Measurements from ENCODE around the gene IL1RL2. TPM values are rescaled to one million over a fixed set of nuclear protein-coding genes. Genes with fewer than 3 reads are reported as not detected.

The IL1RL2 gene
- total RNA-seq, 1 experiment from 2014 or later, result not detected

- H3K27me3 ChIP-seq (replicated peaks; ENCODE audit: insufficient read depth, low read depth, low read length, poor library complexity), result peaks cover 31% of the 10 kb centered on the region
- intact Hi-C loops (cut with micrococcal nuclease; ENCODE audit: unreplicated experiment), result loop anchor here (5.0 kb wide), 2 partner anchors 50 to 190 kb away; no protein-coding TSS in a partner anchor
- POLR2A ChIA-PET (ENCODE audit: low non-redundant PET), result no interaction called here
- H3K27ac ChIP-seq (ENCODE audit: low read depth, low read length, poor library complexity, severe bottlenecking), result no peak overlapping the region
- CTCF ChIA-PET, result interaction anchor here (0.5 to 0.8 kb wide), 2 partner anchors 11 to 909 kb away, joined by 3 read pairs; no protein-coding TSS in a partner anchor
- H3K4me3 ChIP-seq (ENCODE audit: low read depth, low read length, poor library complexity, severe bottlenecking), result no peak overlapping the region
- H3K9me3 ChIP-seq (ENCODE audit: low read depth, low read length, poor library complexity, severe bottlenecking), result no peaks in the 10 kb centered on the region
- no TSS peak for BruUV-seq (replicated peaks)
- DNase-seq (ENCODE audit: low spot score), result no peak
- no peaks in the 10 kb centered on the region for H3K36me3 ChIP-seq (ENCODE audit: insufficient read depth, low read length, poor library complexity, severe bottlenecking)
- no peak for TF ChIP-seq EZH2 (IDR thresholded peaks at IDR 0.05; ENCODE audit: borderline replicate concordance, low read depth, low read length, poor library complexity, severe bottlenecking)
- TF ChIP-seq CTCF (conservative IDR thresholded peaks at IDR 0.05; ENCODE audit: low read depth, low read length), result no peak
- H3K4me1 ChIP-seq (ENCODE audit: insufficient read depth, low read length, poor library complexity, severe bottlenecking), result no peaks in the 10 kb centered on the region
Observed at GRCh38 chr2:102251849-102252203, 65.0 kb downstream of the IL1RL2 start.

GRCh38 chr2:102252236-102252635, 65.4 kb downstream of the IL1RL2 start:
- H3K36me3 ChIP-seq (ENCODE audit: insufficient read depth, low read length, poor library complexity, severe bottlenecking), result no peaks in the 10 kb centered on the region
- intact Hi-C loops (cut with micrococcal nuclease; ENCODE audit: unreplicated experiment), result loop anchor here (5.0 kb wide), 2 partner anchors 50 to 190 kb away; no protein-coding TSS in a partner anchor
- POLR2A ChIA-PET (ENCODE audit: low non-redundant PET), result no interaction called here
- H3K9me3 ChIP-seq (ENCODE audit: low read depth, low read length, poor library complexity, severe bottlenecking), result no peaks in the 10 kb centered on the region
- H3K27me3 ChIP-seq (replicated peaks; ENCODE audit: insufficient read depth, low read depth, low read length, poor library complexity), result peaks cover 31% of the 10 kb centered on the region
- CTCF ChIA-PET, result interaction anchor here (0.8 kb wide), 1 partner anchor 12 kb away, joined by 3 read pairs; no protein-coding TSS in a partner anchor
- no peak for DNase-seq (ENCODE audit: low spot score)
- TF ChIP-seq EZH2 (IDR thresholded peaks at IDR 0.05; ENCODE audit: borderline replicate concordance, low read depth, low read length, poor library complexity, severe bottlenecking) (no peak), CTCF (conservative IDR thresholded peaks at IDR 0.05; ENCODE audit: low read depth, low read length) (no peak)
- BruUV-seq (replicated peaks), result no TSS peak
- H3K4me1 ChIP-seq (ENCODE audit: insufficient read depth, low read length, poor library complexity, severe bottlenecking), result no peaks in the 10 kb centered on the region
- no peak overlapping the region for H3K27ac ChIP-seq (ENCODE audit: low read depth, low read length, poor library complexity, severe bottlenecking)
- H3K4me3 ChIP-seq (ENCODE audit: low read depth, low read length, poor library complexity, severe bottlenecking), result no peak overlapping the region

GRCh38 chr2:102253140-102253752, 66.4 kb downstream of the IL1RL2 start:
- POLR2A ChIA-PET (ENCODE audit: low non-redundant PET), result no interaction called here
- no peak for TF ChIP-seq CTCF (conservative IDR thresholded peaks at IDR 0.05; ENCODE audit: low read depth, low read length)
- no peak for TF ChIP-seq EZH2 (IDR thresholded peaks at IDR 0.05; ENCODE audit: borderline replicate concordance, low read depth, low read length, poor library complexity, severe bottlenecking)
- BruUV-seq (replicated peaks), result no TSS peak
- no peak overlapping the region for H3K27ac ChIP-seq (ENCODE audit: low read depth, low read length, poor library complexity, severe bottlenecking)
- H3K9me3 ChIP-seq (ENCODE audit: low read depth, low read length, poor library complexity, severe bottlenecking), result no peaks in the 10 kb centered on the region
- H3K36me3 ChIP-seq (ENCODE audit: insufficient read depth, low read length, poor library complexity, severe bottlenecking), result no peaks in the 10 kb centered on the region
- H3K4me3 ChIP-seq (ENCODE audit: low read depth, low read length, poor library complexity, severe bottlenecking), result no peak overlapping the region
- intact Hi-C loops (cut with micrococcal nuclease; ENCODE audit: unreplicated experiment), result loop anchor here (5.0 kb wide), 2 partner anchors 49 to 189 kb away; no protein-coding TSS in a partner anchor
- H3K4me1 ChIP-seq (ENCODE audit: insufficient read depth, low read length, poor library complexity, severe bottlenecking), result no peaks in the 10 kb centered on the region
- no peak for DNase-seq (ENCODE audit: low spot score)
- CTCF ChIA-PET, result no interaction called here
- peaks cover 31% of the 10 kb centered on the region for H3K27me3 ChIP-seq (replicated peaks; ENCODE audit: insufficient read depth, low read depth, low read length, poor library complexity)
